GM19193 (cell line): ENCODE measurements around the gene FBXO39.

Source experiments
- POLR2A ChIP-seq: IDR thresholded peaks from 4 replicates; pipeline ENCODE4 v1.6.1; 2011; ENCODE audit not compliant: insufficient read depth, insufficient read length; ENCODE audit errors: extremely low read depth

Gene FBXO39

DNA sequence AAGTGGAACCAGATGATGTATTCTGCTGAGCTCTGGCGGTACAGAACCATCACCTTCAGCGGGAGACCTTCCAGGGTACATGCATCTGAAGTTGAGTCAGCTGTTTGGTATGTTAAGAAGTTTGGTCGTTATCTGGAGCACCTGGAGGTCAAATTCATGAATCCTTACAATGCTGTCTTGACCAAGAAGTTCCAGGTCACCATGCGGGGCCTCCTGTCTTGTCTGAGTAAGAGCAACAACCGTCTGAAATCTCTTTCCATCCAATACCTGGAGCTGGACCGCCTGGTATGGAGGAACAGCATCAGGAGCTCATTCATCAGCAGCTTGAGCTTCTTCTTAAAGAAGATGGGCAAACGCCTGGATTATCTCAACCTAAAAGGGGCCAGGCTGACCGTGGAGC lies 4.0 kb downstream of the FBXO39 start:
- TF ChIP-seq POLR2A = no peak

GRCh38 chr17:6780886-6781285 lies 4.9 kb downstream of the FBXO39 start:
- TF ChIP-seq POLR2A = no peak

GRCh38 chr17:6782244-6782643 lies 6.2 kb downstream of the FBXO39 start:
- no peak for TF ChIP-seq POLR2A

DNA sequence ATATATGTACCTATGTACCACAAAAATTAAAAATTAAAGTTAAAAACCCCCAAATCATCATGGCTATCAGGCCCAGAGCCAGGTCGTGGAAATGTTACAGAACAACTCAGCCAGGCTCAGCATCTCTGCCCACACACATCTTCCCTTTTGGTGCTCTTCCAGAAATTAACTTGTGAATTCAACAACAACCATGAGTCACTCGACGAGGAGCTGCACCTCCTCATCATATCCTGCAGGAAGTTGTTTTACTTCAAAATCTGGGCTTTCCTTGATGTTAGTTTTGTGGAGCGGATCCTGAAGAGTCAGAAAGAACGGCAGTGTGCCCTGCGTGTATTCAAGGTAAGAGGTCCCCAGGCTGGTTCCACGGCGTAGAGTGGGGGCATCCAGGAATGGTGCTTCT lies 10.6 kb downstream of the FBXO39 start:
- TF ChIP-seq POLR2A = no peak

DNA sequence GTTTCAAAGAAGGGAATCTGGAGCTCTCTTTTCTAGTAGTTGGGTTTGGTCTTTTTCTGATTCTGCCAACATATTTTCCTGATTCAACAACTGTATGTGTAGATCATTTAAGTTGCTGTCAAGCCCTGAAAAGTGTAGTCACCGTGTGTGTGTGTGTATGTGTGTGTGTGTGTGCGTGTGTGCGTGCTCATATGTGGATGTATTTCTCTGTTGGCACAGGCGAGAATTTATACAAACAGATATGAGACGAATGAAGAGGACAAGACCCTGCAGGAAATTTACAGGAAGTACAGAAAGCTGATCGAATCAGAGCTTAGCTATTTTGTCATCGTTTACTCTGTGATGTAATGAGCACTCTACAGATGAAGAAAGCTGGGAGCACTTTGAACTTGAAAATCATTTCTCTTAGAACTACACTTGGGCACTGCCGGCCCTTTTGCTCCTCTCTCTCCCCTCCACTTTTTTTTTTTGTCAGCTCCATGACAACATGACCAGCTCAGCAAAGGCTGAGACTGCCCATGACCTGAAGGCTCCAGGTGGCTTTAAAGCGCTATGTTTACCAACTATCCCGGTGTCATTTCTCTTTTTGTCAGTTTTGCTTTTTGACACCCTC lies 11.2 kb downstream of the FBXO39 start:
- no peak for TF ChIP-seq POLR2A

GRCh38 chr17:6789146-6789545 lies 13.1 kb downstream of the FBXO39 start:
- no peak for TF ChIP-seq POLR2A

DNA sequence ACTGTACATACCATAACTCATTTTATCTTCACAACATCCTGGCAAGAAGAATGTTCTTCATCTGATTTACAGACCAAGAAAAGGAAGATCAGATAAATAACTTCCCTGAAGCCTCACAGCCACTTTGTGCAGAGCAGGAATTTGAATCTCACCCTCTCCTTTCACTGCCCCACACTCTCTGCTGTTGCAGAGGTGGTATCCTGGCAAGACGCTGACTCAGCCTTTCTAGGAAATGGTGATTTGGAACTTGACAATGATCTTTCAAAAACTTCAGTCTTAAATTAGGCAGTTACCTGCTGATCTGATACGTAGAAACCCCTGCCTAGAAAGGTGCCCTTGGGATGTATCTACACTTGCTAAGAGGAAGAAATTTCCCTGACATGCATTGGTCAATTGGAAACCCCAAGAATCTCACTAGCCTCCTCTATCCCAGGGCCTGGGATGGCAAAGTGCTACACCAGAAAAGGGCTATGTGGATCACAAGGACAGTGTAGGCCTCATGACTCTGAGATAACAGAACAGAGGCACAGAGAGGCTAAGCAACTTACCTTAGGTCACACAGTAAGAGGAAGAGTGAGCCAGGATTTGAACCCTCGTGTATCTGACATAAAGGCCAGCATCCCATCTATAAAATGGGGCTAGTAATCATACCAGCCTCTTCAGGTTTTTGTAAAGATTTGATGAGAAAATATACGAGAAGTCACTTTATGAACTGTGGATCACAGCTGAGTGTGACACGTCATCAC lies 17.9 kb downstream of the FBXO39 start:
- no peak for TF ChIP-seq POLR2A

DNA sequence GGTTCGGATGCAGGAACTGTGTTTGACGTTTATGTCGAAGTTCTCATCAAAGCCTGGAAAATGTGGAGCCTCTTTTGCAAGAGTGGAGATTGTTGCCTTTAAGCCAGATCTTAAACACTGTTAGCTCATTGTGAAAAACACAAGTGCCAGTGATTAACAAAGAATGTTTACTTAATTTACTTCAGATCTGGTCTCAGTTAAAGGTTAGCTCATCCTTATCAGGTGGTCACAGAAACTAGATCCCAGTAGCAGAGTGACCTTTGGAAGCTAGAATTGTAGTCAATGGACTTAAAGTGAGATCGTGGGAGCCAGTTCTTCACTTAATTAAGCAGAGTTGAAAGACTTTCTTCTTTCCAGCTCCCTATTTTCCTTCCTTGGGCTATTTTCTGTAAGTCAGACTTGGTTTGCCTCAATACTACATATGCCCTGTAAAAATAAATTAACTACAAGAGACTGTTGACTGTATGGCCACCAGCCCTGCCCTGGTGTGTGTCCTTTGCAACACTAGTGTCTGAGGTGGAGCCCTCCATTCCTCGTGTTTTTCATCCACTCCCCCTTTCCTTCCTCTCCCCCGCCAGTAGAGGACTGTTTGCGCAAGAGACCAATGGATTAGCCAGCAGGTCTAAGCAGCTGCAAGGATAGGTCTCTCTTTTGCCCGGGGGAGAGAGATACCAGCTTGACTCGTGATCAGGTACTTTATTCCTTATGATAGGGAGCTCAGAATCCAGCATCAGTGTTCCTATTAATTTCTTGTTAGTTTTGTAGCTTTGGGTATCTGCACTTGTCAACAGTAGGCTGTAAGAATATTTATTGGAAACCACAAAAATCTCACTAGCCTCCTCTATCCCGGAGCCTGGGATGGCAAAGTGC lies 20.2 kb downstream of the FBXO39 start:
- no peak for TF ChIP-seq POLR2A

- no peak for TF ChIP-seq POLR2A
Measured at GRCh38 chr17:6796887-6797490, 21.0 kb downstream of the FBXO39 start.

- no peak for TF ChIP-seq POLR2A
Measured at GRCh38 chr17:6797718-6798351, 21.8 kb downstream of the FBXO39 start.

DNA sequence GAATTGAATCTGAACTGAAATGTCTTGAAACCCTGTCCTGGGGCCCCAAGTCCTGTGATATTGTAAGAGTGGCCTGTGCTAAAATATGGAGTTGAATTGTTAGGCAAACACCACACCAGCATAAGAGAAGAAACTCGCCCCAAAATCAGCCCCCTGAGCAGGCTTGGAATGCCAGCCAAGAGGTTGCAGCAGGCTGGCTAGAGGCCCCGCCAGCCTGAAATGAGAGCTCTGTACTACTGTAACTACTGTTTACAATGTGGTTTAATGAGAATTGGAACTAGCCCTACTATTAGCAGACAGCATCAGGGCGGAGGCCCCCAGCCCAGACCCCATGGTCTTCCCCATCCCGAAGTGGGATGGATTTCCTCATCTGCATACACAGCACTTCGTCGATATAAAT lies 23.7 kb downstream of the FBXO39 start:
- TF ChIP-seq POLR2A = no peak

DNA sequence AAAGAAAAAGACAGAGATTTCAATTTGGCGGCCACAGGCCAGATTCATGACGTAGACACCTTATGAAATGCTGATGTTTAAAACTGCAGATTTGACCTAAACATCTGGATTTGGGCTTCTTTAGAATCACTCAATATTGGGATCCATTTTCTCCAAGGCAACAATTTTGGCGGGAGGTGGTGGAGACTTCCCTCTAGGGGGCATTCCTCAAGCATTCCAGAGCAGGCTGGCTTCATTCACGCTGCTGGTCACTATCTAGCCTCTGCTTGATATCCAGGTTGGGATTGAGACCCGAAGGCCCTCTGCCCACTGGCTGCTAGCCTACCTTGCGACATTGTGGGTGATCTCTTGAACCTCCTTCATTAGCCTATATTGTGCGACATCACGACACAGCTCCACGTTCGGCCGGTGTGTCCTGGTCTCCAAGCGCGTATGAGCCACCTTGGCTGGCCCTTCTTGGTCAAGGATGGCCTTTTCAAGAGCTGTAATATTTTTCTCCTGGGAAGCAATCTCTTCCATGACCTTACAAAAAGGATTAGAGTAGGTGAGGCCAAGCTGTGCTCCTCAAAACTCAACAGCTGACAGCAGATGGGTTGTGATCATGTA lies 24.5 kb downstream of the FBXO39 start:
- no peak for TF ChIP-seq POLR2A

DNA sequence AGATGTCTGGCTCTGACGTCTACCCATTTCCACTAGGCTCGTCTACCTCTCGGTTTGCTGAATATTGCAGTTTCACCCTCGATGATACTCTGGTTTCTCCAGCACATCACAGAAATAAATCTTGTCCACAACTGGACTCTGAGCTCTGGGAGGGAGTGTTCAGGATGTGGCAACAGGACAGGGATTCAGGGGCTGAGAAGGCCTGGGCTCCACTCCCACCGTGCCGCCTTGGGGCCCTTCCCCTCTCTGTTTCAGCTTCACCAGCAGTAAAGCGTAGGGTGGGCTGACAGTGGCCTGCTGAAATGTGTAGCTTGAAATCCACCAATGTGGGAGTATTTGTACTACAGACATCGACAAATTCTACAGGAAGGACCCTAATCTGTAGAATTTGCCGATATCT lies 35.5 kb downstream of the FBXO39 start:
- no peak for TF ChIP-seq POLR2A

DNA sequence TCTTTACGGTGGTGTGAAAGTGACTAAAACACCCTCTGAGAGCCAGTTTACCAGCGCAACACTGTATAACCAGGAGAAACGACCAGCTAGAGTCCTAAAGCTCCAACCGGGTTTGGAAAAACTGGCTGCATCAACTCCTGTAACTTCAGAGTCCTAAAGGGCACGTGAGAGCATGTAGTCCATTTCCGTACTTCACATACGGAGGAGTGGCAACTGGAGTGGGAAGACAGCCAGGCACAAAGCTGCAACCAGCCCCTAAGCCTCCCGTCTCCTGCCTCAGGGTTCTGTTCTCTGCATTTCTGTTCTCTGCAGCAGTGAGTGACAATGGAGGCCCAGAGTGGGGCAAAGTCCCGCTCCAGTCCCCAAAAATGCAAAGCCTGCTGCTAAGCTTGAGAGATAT lies 36.3 kb downstream of the FBXO39 start:
- TF ChIP-seq POLR2A = no peak
